Heart right ventricle (tissue), 16 donors: ENCODE results near the gene CEP126. TPM values are rescaled to one million over a fixed set of nuclear protein-coding genes. Genes with fewer than 3 reads are reported as not detected.

Experiments
- ATAC-seq, 8 donors: fragments of 200-7000 bp; cut with Tn5 transposase; one replicate each; pipeline ENCODE4 v1.9.1; 2020; ENCODE audit warnings: mild to moderate bottlenecking in 8 of 8, moderate library complexity in 8 of 8, moderate number of reproducible peaks in 1 of 8
- DNase-seq, 2 donors: peaks; one replicate each; pipeline ENCODE4 v3.0.0-alpha.2; 2020
- H3K27ac ChIP-seq, 10 donors: fragments of 200-600 bp; sonication (generic) in 2 of 10; one replicate each; pipeline versions ENCODE4 v1.5.0 to v1.8.0; 2020 to 2022; ENCODE audit warnings: mild to moderate bottlenecking in 3 of 10
- H3K27me3 ChIP-seq, 7 donors: fragments of 200-600 bp; one replicate each; pipeline ENCODE4 v1.8.0; 2021 to 2022; ENCODE audit warnings: mild to moderate bottlenecking in 2 of 7
- H3K36me3 ChIP-seq, 9 donors: fragments of 200-600 bp; sonication (generic) in 1 of 9; one replicate each; pipeline versions ENCODE4 v1.5.0 to v1.8.0; 2020 to 2022; ENCODE audit warnings: mild to moderate bottlenecking in 2 of 9
- H3K4me1 ChIP-seq, 9 donors: fragments of 200-600 bp; sonication (generic) in 1 of 9; one replicate each; pipeline versions ENCODE4 v1.5.0 to v1.8.0; 2020 to 2022; ENCODE audit warnings: mild to moderate bottlenecking in 4 of 9
- H3K4me3 ChIP-seq, 10 donors: fragments of 200-600 bp; sonication (generic) in 2 of 10; one replicate each; pipeline versions ENCODE4 v1.5.0 to v1.8.0; 2020 to 2022; ENCODE audit warnings: mild to moderate bottlenecking in 7 of 10, moderate library complexity in 2 of 10
- H3K9me3 ChIP-seq, 11 donors: fragments of 200-600 bp in 10 of 11; sonication (generic) in 2 of 11; one replicate each; pipeline versions ENCODE4 v1.5.0 to v1.8.0; 2013 to 2022; ENCODE audit warnings: mild to moderate bottlenecking in 2 of 11, control low read depth in 1 of 11, moderate library complexity in 1 of 11
- CTCF ChIP-seq, 9 donors: fragments of 200-600 bp; sonication (generic) in 2 of 9; IDR thresholded peaks; one replicate each; pipeline versions ENCODE4 v1.5.0 to v1.8.0; 2021 to 2022; ENCODE audit warnings: antibody characterized with exemption in 9 of 9, mild to moderate bottlenecking in 5 of 9, moderate library complexity in 1 of 9
- WGBS, 2 donors: extraction: QIAGEN DNeasy Blood & Tissue Kit; methylation state at CpG; one replicate each; pipeline ENCODE4 v1.1.7; 2013; ENCODE audit warnings: inconsistent platforms in 1 of 2; 5-methylcytosine and 5-hydroxymethylcytosine counted together
- intact Hi-C, 10 donors: fragments of 100-400 bp; cut with DNase I; formaldehyde crosslinking; loops; one replicate each; pipeline versions ENCODE4 v1.11.1 to v1.14.2; 2022
- polyA plus RNA-seq, 2 donors: library from polyadenylated mRNA; stranded (reverse); fragments of 200-250 nt; gene quantifications; one replicate each; pipeline ENCODE4 v1.2.3, GENCODE V29; 2013
- total RNA-seq, 10 donors: library from RNA; stranded (reverse); fragmentation: NEBNext Ultra II Directional in 3 of 10; extraction: Animal tissue kit (Norgen Biotek cat#: 25700) in 3 of 10; gene quantifications; one replicate each; pipeline versions ENCODE4 v1.2.1 to v1.2.4, GENCODE V29; 2021 to 2023
- donor health status: Arrhythmogenic right ventricular cardiomyopathy.
- donor health status: ischemic (EF 13 %, LVEDD 7.1; RV severe dilation, severe dysfunction).
- donor health status: healthy with polysubstance abuse.
- donor health status: DM: no; HTN: yes; CAD: no.
- donor health status: DM: no; HTN: no; CAD: no.
- donor health status: ischemic (EF 25% LVEDD 6.9; RV normal size, moderate dysfunction).
- donor health status: ischemic (EF 25% LVEDD 5.7; RV mildly dilated, moderate dysfunction).
- donor health status: healthy.
- donor health status: DM: yes; HTN: yes; CAD: no.
- donor health status: Ischemic cardiomyopathy.
- donor health status: ischemic (EF 35%, LVEDD 5.7; RV mildly dilated, moderate dysfunction).
- donor health status: nonischemic (EF 11% LVEDD 7.7; RV severe dilation, severe dysfunction).
- donor health status: DM: yes; HTN: yes; CAD: no.
- donor health status: PGD.
- donor health status: ischemic (EF 29% LVEDD 5.4; RV normal size, mild dysfunction).
- donor health status: nonischemic (EF 23%, LVEDD 6.1; RV moderate dilation, normal function).

The CEP126 gene
- total and polyA plus RNA-seq, 12 donors, result 0.25 to 2.5 (median 1.2) TPM

DNA sequence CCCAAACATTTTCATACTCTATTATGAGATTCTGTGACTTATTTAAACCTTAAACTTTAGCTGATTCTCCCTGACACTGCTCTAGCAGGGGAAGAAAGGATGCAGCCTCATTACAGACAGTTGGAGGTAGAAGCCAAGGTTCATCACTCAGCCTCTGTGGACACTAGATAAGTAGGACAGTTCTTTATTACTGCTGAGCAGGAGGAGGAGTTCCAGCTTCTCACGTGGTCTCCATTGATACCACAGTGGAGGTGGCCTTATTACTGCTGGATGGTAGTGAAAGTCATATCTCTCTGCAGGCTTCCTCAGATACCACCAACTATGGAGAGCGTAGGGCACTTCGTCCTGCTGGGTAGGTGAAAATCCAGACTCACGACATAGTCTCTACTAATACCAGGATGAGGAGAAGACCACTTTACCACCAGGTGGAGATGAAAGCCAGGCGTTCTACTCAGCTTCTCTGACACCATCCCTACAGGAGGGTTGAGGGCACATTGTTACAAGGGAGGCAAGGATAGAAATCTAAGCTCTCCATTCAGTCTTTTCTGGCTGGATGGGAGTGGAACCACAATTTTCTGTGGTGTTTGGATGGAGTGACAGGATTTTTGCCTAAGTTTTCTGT lies 14.6 kb downstream of the CEP126 start:
- H3K27me3 ChIP-seq, result no peaks in the 10 kb centered on the region
- ATAC-seq, result no peak
- peaks cover 0 to 20% (median 0%) of the 10 kb centered on the region in 11 donors for H3K9me3 ChIP-seq
- DNase-seq, result no peak
- H3K27ac ChIP-seq, result no peak overlapping the region
- intact Hi-C loops, result no loop called here
- H3K36me3 ChIP-seq, result peaks cover 0 to 11% (median 0%) of the 10 kb centered on the region in 9 donors
- H3K4me3 ChIP-seq, result no peak overlapping the region
- 81 to 82% methylated on average over 5 of the region's 5 CpGs for WGBS, 2 donors
- no peak for TF ChIP-seq CTCF (IDR thresholded peaks at IDR 0.05)
- no peaks in the 10 kb centered on the region for H3K4me1 ChIP-seq

GRCh38 chr11:101931692-101932091 lies 16.9 kb downstream of the CEP126 start:
- WGBS, 2 donors, result 79 to 91% methylated on average over 6 of the region's 6 CpGs
- peaks cover 0 to 11% (median 0%) of the 10 kb centered on the region in 9 donors for H3K36me3 ChIP-seq
- H3K27me3 ChIP-seq, result no peaks in the 10 kb centered on the region
- H3K4me3 ChIP-seq, result no peak overlapping the region
- intact Hi-C loops, result no loop called here
- H3K9me3 ChIP-seq, result peaks cover 0 to 20% (median 0%) of the 10 kb centered on the region in 11 donors
- DNase-seq (no peak), ATAC-seq (no peak)
- H3K4me1 ChIP-seq, result no peaks in the 10 kb centered on the region
- no peak overlapping the region for H3K27ac ChIP-seq
- TF ChIP-seq CTCF (IDR thresholded peaks at IDR 0.05), result no peak

- intact Hi-C loops, result no loop called here
These were observed 26.2 kb downstream of the CEP126 start for GRCh38 chr11:101940901-101941520.

GRCh38 chr11:101944923-101945322 lies 30.1 kb downstream of the CEP126 start:
- no peaks in the 10 kb centered on the region for H3K4me1 ChIP-seq
- 90 to 93% methylated on average over 2 of the region's 2 CpGs for WGBS, 2 donors
- H3K9me3 ChIP-seq, result no peaks in the 10 kb centered on the region
- no peak overlapping the region for H3K4me3 ChIP-seq
- ATAC-seq (no peak), DNase-seq (no peak)
- no peaks in the 10 kb centered on the region for H3K27me3 ChIP-seq
- intact Hi-C loops, result no loop called here
- peaks cover 0 to 12% (median 0%) of the 10 kb centered on the region in 9 donors for H3K36me3 ChIP-seq
- no peak overlapping the region for H3K27ac ChIP-seq
- no peak for TF ChIP-seq CTCF (IDR thresholded peaks at IDR 0.05)

More at GRCh38 chr11:101940901-101941520, 26.2 kb downstream of the CEP126 start:
- Histone ChIP-seq H3K9me3 (no peaks in the 10 kb centered on the region), H3K4me1 (no peaks in the 10 kb centered on the region), H3K4me3 (no peak overlapping the region), H3K36me3 (peaks cover 0 to under 1% (median 0%) of the 10 kb centered on the region in 9 donors), H3K27ac (no peak overlapping the region), H3K27me3 (no peaks in the 10 kb centered on the region)
- TF ChIP-seq CTCF (IDR thresholded peaks at IDR 0.05), result no peak
- DNase-seq (no peak), ATAC-seq (no peak)
- 75 to 78% methylated on average over 3 of the region's 3 CpGs for WGBS, 2 donors
